ENCODE results near the gene FAM228A.

DNA sequence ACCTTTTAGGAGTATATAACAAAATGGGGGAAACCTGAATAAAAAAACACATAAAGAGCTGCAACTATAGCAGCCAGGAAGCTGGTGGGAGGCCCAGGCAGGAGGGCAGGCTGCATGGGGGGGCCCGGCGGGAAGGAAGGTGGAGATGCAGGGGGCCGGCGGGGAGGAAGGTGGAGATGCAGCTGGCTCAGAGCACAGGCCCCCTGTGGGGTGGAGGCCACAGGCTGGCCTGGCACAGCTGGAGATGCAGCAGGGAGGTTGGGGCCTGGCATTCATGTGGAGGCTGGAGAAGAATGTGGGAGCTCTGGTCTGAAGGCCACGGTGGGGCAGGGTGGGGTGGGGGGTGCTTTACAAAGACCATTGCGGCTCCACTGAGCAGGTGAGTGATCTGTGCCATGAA is 31.4 kb downstream of the FAM228A start:
- TF ChIP-seq, protein P1, sequence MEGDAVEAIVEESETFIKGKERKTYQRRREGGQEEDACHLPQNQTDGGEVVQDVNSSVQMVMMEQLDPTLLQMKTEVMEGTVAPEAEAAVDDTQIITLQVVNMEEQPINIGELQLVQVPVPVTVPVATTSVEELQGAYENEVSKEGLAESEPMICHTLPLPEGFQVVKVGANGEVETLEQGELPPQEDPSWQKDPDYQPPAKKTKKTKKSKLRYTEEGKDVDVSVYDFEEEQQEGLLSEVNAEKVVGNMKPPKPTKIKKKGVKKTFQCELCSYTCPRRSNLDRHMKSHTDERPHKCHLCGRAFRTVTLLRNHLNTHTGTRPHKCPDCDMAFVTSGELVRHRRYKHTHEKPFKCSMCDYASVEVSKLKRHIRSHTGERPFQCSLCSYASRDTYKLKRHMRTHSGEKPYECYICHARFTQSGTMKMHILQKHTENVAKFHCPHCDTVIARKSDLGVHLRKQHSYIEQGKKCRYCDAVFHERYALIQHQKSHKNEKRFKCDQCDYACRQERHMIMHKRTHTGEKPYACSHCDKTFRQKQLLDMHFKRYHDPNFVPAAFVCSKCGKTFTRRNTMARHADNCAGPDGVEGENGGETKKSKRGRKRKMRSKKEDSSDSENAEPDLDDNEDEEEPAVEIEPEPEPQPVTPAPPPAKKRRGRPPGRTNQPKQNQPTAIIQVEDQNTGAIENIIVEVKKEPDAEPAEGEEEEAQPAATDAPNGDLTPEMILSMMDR (conservative IDR thresholded peaks at IDR 0.05; ENCODE audit: low read depth in 2 of 2), result no peak
- TF ChIP-seq POLR2AphosphoS5 (IDR thresholded peaks at IDR 0.05; ENCODE audit: low read depth) (no peak), STAT1 (IDR thresholded peaks at IDR 0.05; ENCODE audit: unreplicated experiment) (no peak), EZH2 (IDR thresholded peaks at IDR 0.05; ENCODE audit: low read depth, unreplicated experiment) (no peak), REST (IDR thresholded peaks at IDR 0.05; ENCODE audit: unreplicated experiment) (no peak), EZH2phosphoT487 (IDR thresholded peaks at IDR 0.05; ENCODE audit: unreplicated experiment) (no peak), ZNF114 (CRISPR knock-in tag; IDR thresholded peaks at IDR 0.05) (no peak), NANOG (IDR thresholded peaks at IDR 0.05; ENCODE audit: borderline replicate concordance) (no peak), JUNB (IDR thresholded peaks at IDR 0.05; ENCODE audit: unreplicated experiment) (no peak), CREB1 (CRISPR knock-in tag; IDR thresholded peaks at IDR 0.05; ENCODE audit: low read depth) (no peak), ETS1 (IDR thresholded peaks at IDR 0.05) (no peak)
